AG09309 (cell line): ENCODE results near the gene RAD52.

Experiments used
- DNase-seq: peaks from one replicate; pipeline ENCODE4 v3.0.0-alpha.2; 2010; ENCODE audit warnings: low read depth
- H3K4me3 ChIP-seq: 2 replicates; pipeline ENCODE4 v1.5.1; 2011; ENCODE audit warnings: mild to moderate bottlenecking, low read depth, low read length, moderate library complexity; ENCODE audit not compliant: control insufficient read depth
- TF ChIP-seq, protein P1 (sequence below): IDR thresholded peaks from 2 replicates; pipeline ENCODE4 v1.5.1; 2011; ENCODE audit warnings: mild to moderate bottlenecking, low read depth, low read length, inconsistent platforms; ENCODE audit not compliant: insufficient read depth, control insufficient read depth; ENCODE audit errors: missing control alignments

RAD52 gene

DNA sequence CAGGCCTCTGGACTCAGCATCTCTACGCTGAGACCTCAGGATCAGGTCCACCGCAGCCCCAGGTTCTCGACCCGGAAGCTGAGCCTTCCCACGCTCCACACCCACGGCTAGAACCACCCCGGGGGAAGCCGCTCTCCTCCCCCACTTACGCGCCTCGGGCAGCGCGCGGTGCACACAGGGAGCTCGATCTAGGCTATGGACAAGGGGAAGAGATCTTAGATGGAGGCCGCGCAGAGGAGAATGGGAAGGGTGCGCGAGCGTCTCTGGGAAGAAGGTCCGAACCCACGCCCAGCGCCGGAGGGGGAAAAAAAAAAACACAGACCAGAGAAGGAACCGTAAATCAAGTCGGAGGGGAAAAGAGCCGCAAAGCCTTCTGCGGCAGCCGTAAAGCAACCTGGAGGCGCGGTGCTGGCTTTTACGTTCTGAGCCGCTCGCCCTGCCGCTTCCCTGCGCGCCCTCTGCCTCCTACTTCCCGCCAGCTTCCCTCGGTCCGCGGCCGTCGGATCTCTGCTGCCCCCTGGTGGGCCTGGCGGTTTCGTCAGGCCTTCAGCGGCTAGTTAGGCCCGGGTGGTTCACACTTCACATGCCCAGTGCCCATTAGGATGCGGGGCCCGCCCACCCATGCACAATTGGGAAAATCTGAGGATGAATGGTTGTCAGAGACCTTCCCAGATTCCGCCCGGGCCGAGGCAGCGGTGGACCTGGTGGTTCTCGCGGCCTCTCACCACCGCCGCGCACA is at the start of gene RAD52:
Gene RAD52, minus strand, starts transcription at position 242 of the 739 bp plus-strand sequence. CDS start 16,636 bp downstream, outside the sequence.
- H3K4me3 ChIP-seq, result peak within 1 kb of the TSS; percentile 68
- DNase-seq, result peak; percentile 97
- TF ChIP-seq, protein P1, sequence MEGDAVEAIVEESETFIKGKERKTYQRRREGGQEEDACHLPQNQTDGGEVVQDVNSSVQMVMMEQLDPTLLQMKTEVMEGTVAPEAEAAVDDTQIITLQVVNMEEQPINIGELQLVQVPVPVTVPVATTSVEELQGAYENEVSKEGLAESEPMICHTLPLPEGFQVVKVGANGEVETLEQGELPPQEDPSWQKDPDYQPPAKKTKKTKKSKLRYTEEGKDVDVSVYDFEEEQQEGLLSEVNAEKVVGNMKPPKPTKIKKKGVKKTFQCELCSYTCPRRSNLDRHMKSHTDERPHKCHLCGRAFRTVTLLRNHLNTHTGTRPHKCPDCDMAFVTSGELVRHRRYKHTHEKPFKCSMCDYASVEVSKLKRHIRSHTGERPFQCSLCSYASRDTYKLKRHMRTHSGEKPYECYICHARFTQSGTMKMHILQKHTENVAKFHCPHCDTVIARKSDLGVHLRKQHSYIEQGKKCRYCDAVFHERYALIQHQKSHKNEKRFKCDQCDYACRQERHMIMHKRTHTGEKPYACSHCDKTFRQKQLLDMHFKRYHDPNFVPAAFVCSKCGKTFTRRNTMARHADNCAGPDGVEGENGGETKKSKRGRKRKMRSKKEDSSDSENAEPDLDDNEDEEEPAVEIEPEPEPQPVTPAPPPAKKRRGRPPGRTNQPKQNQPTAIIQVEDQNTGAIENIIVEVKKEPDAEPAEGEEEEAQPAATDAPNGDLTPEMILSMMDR, result peak; percentile 96

DNA sequence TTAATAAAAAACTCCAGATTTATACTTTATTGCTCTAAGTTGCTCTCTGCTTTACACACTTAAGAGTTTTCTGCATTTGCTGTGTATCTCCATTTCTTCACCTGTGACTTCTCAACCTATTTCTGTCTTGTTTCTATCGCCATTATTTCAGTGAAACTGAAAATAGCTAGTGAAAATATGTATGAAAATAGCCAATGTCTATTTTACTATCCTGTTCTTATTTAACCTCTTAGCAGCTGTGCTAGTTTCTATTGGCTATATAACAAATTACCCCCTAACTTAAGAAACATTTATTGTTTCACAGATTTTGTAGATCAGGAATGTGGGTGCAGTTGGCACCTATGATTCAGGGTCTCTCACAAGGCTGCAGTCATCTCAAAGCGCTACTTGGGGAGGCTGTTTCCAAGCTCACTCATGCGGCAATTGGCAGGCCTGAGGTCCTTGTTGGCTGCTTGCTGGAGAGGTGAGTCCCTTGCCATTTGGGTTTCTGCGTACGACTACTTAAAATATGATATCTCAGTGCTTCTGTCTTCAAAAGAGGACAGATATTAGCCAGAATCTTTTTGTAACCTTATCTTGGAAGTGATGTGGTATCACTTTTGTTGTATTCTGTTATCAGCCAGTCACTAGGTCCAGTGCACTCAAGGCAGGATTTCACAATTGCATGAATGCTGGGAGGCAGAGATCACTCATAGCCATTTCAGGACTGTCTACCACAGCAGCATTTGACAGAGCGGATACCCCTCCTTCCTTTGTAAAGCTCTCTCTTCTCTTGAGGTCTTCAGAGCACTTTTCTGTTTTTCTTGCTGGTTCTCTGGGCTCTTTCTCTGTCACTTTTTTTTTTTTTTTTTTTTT is 48.8 kb upstream of the RAD52 start:
- no peak overlapping the region for H3K4me3 ChIP-seq
- TF ChIP-seq, protein P1, result no peak

GRCh38 chr12:997505-997904 is 48.0 kb upstream of the RAD52 start:
- no peak overlapping the region for H3K4me3 ChIP-seq
- TF ChIP-seq, protein P1, result no peak
- DNase-seq, result no peak

More for the DNA sequence above, 48.8 kb upstream of the RAD52 start:
- DNase-seq, result no peak

DNA sequence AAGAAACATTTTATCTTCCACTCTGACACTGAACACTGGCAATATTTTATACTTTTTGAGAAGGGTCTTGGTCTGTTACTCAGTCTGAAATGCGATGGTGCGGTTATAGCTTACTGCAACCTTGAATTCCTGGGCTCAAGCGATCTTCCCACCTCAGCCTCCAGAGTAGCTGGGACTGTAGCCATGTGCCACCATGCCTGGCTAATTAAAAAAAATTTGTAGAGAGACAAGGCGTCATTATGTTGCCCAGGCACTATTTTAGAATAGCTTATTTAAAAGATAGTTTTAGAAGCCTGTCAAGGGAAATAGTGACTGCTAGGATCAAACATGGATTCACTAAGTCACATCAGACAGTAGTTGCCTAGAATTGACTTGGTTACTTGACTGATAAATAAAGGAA is 47.4 kb upstream of the RAD52 start:
- DNase-seq, result no peak
- no peak overlapping the region for H3K4me3 ChIP-seq
- TF ChIP-seq, protein P1, result no peak

- TF ChIP-seq, protein P1, result no peak
- no peak overlapping the region for H3K4me3 ChIP-seq
- DNase-seq, result no peak
Observed at GRCh38 chr12:992647-993046, 43.2 kb upstream of the RAD52 start.

DNA sequence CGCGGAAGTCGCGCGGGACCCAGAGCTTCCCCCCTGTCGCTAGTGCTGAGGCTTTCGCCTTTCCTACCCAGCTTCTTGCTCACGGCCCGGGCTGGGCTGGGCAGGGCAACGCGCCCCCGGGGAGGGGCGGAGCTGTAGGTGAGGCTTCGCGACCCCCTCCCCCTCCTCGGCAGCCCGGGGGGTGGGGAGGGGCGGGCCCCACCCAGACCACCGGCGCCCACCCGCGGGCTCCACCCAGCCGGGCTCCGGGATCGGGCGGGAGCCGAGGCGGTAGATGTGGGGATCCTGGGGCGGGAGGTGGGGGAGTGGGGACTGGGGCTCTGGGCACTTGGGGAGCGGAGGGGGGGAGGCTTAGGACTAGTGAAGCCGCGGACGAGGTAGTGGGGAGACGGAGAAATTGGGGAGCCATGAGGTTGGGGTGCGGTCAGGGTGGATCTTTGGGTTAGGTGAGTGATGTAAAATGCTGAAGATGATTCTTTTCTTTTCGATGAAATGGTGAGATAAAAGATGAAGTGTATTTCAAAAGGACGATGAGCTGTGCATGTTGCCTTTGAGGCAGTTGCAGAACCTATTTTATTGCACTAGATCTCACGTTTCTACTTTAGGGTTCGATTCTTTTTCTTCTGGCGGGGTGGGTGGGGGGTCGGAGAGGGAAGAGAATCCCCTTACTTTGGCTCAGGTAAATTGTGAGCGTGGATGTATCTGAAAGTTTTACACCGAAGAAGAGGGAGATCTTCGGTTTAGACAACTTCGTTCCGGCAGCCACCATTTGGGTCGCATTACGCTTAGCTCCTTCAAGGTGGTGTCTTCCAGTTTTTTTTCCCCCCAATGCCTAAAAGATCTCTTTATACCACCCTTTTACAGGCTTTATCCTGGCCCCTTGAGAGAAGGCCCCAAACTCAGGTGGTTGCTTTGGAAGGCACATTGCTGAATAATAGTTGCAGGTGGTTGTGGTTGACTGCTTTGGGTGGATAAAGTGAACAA is 42.1 kb upstream of the RAD52 start:
- no peak for DNase-seq
- H3K4me3 ChIP-seq, result peak overlapping the region; percentile 90
- TF ChIP-seq, protein P1, result no peak
